Rectal smooth muscle tissue (tissue), 1 donor: ENCODE measurements around the gene NAV2.
A peak's percentile ranks its signal among the peaks of the same experiment; 100 is the strongest.
"Not testable (repeated sequence)": the region's sequence is repeated elsewhere in the genome, so short reads cannot be mapped to it uniquely, and the experiment has no call there.

Source experiments
- H3K27ac ChIP-seq: one replicate; pipeline ENCODE4 v1.7.0; 2013; ENCODE audit warnings: low read depth, low read length, inconsistent platforms
- H3K27me3 ChIP-seq: one replicate; pipeline ENCODE4 v1.7.0; 2013; ENCODE audit warnings: low read length; ENCODE audit not compliant: control insufficient read depth, insufficient read depth
- H3K36me3 ChIP-seq: one replicate; pipeline ENCODE4 v1.7.0; 2013; ENCODE audit warnings: low read length; ENCODE audit not compliant: control insufficient read depth, insufficient read depth
- H3K4me1 ChIP-seq: one replicate; pipeline ENCODE4 v1.7.0; 2013; ENCODE audit warnings: low read length; ENCODE audit not compliant: control insufficient read depth, insufficient read depth
- H3K4me3 ChIP-seq: one replicate; pipeline ENCODE4 v1.7.0; 2013; ENCODE audit warnings: low read length
- H3K9ac ChIP-seq: one replicate; pipeline ENCODE4 v1.7.0; 2013; ENCODE audit warnings: low read length

Gene NAV2

DNA sequence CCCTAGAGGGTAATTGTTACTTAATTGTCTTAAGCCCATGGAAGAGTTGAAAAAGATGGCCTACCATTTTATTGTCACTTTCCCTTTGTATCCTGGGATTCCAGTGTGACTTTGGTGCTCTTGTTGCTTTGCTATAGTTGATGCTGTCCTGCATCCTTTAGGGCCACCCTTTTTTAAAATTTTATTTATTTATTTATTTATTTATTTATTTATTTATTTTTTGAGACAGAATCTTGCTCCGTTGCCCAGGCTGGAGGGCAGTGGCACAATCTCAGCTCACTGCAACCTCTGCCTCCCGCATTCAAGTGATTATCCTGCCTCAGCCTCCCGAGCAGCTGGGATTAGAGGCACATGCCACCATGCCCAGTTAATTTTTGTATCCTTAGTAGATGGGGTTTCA, 247.8 kb downstream of the NAV2 start:
- H3K4me1 ChIP-seq, H3K27me3 ChIP-seq, H3K9ac ChIP-seq, H3K4me3 ChIP-seq, H3K36me3 ChIP-seq, H3K27ac ChIP-seq: not testable (repeated sequence)

DNA sequence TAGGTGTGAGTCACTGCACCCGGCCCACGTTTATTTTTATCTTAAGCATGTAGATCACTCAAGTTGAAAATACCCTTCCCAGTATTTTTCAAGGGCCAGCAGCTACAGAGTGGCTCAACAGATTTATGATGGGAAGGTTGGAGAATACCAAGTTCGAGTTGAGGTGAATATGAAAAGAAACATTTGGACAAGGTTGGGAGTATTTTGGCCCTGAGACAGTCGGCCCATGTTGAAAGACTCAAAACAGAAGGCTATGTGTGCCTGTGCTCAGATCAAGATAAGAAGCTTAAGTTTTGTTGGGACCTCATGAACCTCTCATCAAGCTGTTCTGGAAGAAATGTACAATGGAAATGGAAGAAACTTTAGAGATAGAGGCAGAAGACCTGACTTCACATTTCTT, 248.6 kb downstream of the NAV2 start:
- H3K27me3 ChIP-seq, result no peaks in the 10 kb centered on the region
- no peak overlapping the region for H3K4me3 ChIP-seq
- no peak overlapping the region for H3K27ac ChIP-seq
- no peak overlapping the region for H3K9ac ChIP-seq
- H3K4me1 ChIP-seq, result peaks cover 5% of the 10 kb centered on the region
- H3K36me3 ChIP-seq, result peaks cover 5% of the 10 kb centered on the region

DNA sequence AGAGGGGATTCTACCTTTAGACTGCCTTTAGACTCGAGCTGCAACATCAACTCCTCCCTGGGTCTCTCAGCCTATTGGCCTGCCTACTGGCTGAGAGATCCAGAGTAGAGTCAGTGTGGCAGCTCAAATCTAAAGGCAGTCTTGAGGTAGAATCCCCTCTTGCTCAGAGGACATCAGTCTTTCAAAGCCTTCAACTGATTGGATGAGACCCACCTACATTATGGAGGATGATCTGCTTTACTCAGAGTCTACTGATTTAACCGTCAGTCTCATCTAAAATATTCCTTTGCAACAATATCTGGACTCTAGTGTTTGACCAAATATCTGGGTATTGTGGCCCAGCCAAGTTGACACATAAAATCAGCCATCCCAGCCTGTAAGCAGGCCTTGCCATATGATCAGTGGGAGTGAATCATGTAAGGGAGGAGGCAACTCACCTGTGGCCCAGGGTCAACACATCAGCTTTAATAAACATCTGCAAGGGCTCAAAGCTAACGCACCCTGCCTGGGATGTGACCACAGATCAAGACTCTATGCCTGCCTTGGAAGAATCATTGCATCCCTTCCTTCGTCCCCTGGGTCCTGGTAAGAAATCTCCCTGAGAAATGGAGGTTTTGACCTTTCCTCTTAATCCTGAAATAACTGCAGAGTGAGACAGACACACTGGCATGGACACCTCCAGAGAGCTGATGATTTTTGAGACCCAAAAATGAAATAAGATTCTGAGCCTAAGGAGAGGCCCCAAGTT, 249.6 kb downstream of the NAV2 start:
- no peak overlapping the region for H3K9ac ChIP-seq
- H3K4me3 ChIP-seq, result no peak overlapping the region
- H3K4me1 ChIP-seq, result peaks cover 5% of the 10 kb centered on the region
- peak overlapping the region; percentile 17 for H3K27ac ChIP-seq
- H3K27me3 ChIP-seq, result no peaks in the 10 kb centered on the region
- H3K36me3 ChIP-seq, result peaks cover 5% of the 10 kb centered on the region

DNA sequence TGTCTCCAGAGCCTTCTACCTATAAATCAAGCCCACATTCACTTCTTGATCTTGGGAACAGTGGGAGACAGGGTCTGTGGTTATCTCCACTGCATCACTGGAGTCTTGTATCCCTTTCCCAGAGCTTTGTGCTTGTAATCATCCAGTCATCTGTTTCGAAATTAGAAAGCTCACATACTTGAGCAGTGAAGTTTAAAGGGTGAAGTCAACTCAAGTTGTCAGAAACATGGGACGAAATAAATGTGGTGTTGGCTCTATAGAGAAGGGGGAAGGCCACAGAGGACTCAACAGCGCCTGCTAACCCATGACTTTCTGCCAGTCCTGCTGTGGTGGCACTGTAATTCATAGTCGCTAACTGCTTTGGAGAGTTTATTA, 250.2 kb downstream of the NAV2 start:
- Histone ChIP-seq H3K4me1 (peaks cover 5% of the 10 kb centered on the region), H3K4me3 (no peak overlapping the region), H3K9ac (no peak overlapping the region), H3K36me3 (peaks cover 5% of the 10 kb centered on the region), H3K27ac (peak overlapping the region; percentile 17), H3K27me3 (no peaks in the 10 kb centered on the region)

- Histone ChIP-seq H3K9ac (no peak overlapping the region), H3K4me1 (peaks cover 5% of the 10 kb centered on the region)
These were observed 251.2 kb downstream of the NAV2 start for GRCh38 chr11:19963697-19964387.

DNA sequence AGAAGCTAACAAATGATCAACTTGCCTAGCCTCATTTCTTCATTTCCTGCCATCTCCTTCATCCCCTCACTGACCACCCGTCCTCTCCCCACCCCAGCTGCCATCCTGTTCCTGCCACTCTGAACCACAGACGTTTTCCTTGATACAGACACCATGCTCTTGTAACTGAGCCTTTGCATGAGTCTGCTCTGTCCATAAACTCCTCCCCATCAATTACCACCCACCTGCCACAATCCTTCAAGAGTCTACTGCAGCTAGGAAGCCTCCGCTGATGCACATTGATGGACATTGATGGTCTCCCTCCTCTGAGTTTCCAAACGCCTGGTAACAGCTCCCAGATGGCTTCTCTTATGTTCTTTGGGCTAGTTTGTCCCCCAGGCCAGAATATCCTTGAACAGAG, 253.8 kb downstream of the NAV2 start:
- Histone ChIP-seq H3K4me1 (peaks cover 5% of the 10 kb centered on the region), H3K27ac (no peak overlapping the region), H3K9ac (no peak overlapping the region), H3K36me3 (peaks cover 3% of the 10 kb centered on the region), H3K27me3 (no peaks in the 10 kb centered on the region), H3K4me3 (no peak overlapping the region)

More at GRCh38 chr11:19963697-19964387, 251.2 kb downstream of the NAV2 start:
- Histone ChIP-seq H3K27me3 (no peaks in the 10 kb centered on the region), H3K27ac (no peak overlapping the region), H3K36me3 (peaks cover 5% of the 10 kb centered on the region), H3K4me3 (no peak overlapping the region)

GRCh38 chr11:19966927-19967326, 254.3 kb downstream of the NAV2 start:
- H3K4me3 ChIP-seq, result no peak overlapping the region
- no peak overlapping the region for H3K27ac ChIP-seq
- no peak overlapping the region for H3K9ac ChIP-seq
- peaks cover 3% of the 10 kb centered on the region for H3K36me3 ChIP-seq
- peaks cover 5% of the 10 kb centered on the region for H3K4me1 ChIP-seq
- H3K27me3 ChIP-seq, result no peaks in the 10 kb centered on the region

DNA sequence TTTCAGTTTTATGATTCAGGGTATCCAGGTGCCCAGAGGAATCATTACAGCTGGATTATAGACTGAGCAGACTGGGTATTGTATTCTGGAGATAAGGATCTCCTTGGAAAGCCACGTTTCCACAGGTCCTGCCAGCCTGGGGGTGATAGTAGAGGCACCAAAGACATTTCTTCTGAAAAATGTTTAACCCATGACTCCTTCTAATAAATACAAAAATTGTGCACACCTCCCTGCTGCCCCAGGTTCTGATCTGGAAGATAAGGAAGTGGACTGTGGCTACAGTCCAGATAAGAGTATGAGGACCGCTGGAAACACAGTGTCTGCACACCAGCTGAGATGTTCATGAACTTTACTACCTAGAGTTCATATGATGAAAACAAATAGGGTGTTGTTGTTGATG, 255.2 kb downstream of the NAV2 start:
- no peak overlapping the region for H3K9ac ChIP-seq
- no peak overlapping the region for H3K27ac ChIP-seq
- peaks cover 2% of the 10 kb centered on the region for H3K36me3 ChIP-seq
- H3K4me3 ChIP-seq, result no peak overlapping the region
- H3K4me1 ChIP-seq, result peaks cover 3% of the 10 kb centered on the region
- H3K27me3 ChIP-seq, result no peaks in the 10 kb centered on the region

DNA sequence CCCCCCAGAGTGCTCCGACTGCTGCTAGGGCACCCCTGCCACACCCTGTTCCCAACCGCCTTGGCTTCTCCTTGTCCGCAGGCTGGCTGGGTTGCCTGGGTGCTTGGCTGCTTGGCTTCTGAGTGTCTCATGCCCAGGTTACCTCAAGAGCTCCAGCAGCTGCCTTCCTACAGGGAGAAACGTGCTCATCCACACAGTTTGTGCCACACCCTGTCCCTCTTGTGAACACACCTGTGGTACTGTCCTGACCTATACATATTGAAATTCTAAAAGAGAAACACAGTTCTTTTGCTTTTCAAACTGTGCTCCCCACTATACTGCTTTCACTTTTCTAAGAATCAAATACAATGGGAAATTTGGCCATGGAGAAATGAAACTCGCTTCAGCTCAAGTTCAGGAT, 256.2 kb downstream of the NAV2 start:
- H3K9ac ChIP-seq, result no peak overlapping the region
- no peaks in the 10 kb centered on the region for H3K27me3 ChIP-seq
- H3K27ac ChIP-seq, result no peak overlapping the region
- H3K4me3 ChIP-seq, result no peak overlapping the region
- H3K36me3 ChIP-seq, result peaks cover 2% of the 10 kb centered on the region
- no peaks in the 10 kb centered on the region for H3K4me1 ChIP-seq

- peaks cover 2% of the 10 kb centered on the region for H3K36me3 ChIP-seq
- no peaks in the 10 kb centered on the region for H3K27me3 ChIP-seq
- H3K4me1 ChIP-seq, result no peaks in the 10 kb centered on the region
- no peak overlapping the region for H3K9ac ChIP-seq
- no peak overlapping the region for H3K27ac ChIP-seq
- H3K4me3 ChIP-seq, result no peak overlapping the region
These were observed 258.3 kb downstream of the NAV2 start for GRCh38 chr11:19970944-19971343.

GRCh38 chr11:19972091-19972490, 259.5 kb downstream of the NAV2 start:
- no peak overlapping the region for H3K27ac ChIP-seq
- H3K36me3 ChIP-seq, result peaks cover 2% of the 10 kb centered on the region
- H3K4me3 ChIP-seq, result no peak overlapping the region
- no peaks in the 10 kb centered on the region for H3K4me1 ChIP-seq
- H3K27me3 ChIP-seq, result no peaks in the 10 kb centered on the region
- no peak overlapping the region for H3K9ac ChIP-seq

DNA sequence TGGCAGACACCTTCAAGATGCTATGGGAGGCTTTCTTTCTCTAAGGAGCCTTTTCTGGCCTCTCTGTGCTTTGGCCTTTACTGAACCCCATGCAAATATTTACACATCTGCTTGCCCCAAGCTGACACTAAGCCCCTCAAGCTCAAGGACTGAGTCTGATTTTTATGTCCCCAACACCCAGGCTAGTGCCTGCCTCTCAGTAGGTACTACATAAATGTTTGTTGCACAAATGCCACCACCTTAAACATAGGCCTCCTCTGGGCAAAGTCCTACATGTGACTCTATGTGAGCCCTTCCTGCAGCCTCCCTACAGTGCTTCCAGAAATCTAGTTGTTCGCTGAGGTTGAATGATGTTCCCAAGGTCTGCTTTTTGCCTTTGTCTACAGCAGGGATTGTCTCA, 260.0 kb downstream of the NAV2 start:
- Histone ChIP-seq H3K27ac (no peak overlapping the region), H3K4me1 (no peaks in the 10 kb centered on the region), H3K27me3 (no peaks in the 10 kb centered on the region), H3K4me3 (no peak overlapping the region), H3K36me3 (peaks cover 2% of the 10 kb centered on the region), H3K9ac (no peak overlapping the region)

DNA sequence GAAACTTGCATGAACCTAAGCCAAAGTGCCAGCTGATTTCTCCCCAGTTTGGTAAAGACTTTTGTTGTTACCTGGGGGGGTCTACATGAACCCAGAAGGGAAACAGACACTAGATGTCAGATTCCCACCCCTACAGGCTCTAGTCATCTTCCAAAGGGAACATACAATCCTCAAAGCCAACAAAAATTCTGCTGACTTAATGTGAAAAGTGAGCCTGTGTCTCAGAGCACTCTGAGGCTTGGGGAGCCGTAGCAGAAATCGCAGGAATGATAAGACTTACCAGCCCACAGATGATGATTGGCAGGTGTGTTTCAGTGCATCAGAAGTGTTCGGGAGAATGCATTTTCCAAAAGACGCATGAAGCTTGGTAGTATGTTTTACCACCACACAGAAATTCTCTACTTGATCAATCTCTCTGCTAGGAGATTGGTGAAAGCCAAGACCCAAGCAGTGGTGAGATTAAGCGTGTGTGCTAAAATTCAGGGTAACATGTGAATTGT, 260.5 kb downstream of the NAV2 start:
- H3K27me3 ChIP-seq, result no peaks in the 10 kb centered on the region
- no peaks in the 10 kb centered on the region for H3K4me1 ChIP-seq
- no peak overlapping the region for H3K27ac ChIP-seq
- H3K36me3 ChIP-seq, result peaks cover 2% of the 10 kb centered on the region
- no peak overlapping the region for H3K4me3 ChIP-seq
- H3K9ac ChIP-seq, result no peak overlapping the region
